Heart left ventricle (tissue), 13 donors: ENCODE results near the gene GRAMD4.

Experiments used
- POLR2A ChIP-seq, 2 donors: fragments of 450-650 bp; IDR thresholded peaks; one replicate each; pipeline ENCODE4 v1.6.1; 2017; ENCODE audit warnings: antibody characterized with exemption in 2 of 2, mild to moderate bottlenecking in 2 of 2, moderate library complexity in 2 of 2
- TF ChIP-seq, protein P1 (sequence below), 12 donors: fragments of 200-600 bp; sonication (generic) in 4 of 12; IDR thresholded peaks; one replicate each; pipeline versions ENCODE4 v1.5.0 to v1.8.0; 2018 to 2022; ENCODE audit warnings: antibody characterized with exemption in 12 of 12, mild to moderate bottlenecking in 5 of 12
- donor health status: ischemic (EF 13 %, LVEDD 7.1; RV severe dilation, severe dysfunction).
- donor health status: DM: no; HTN: yes; CAD: no.
- donor health status: DM: no; HTN: no; CAD: no.
- donor health status: ischemic (EF 25% LVEDD 6.9; RV normal size, moderate dysfunction).
- donor health status: ischemic (EF 25% LVEDD 5.7; RV mildly dilated, moderate dysfunction).
- donor health status: ischemic (EF 35%, LVEDD 5.7; RV mildly dilated, moderate dysfunction).
- donor health status: nonischemic (EF 11% LVEDD 7.7; RV severe dilation, severe dysfunction).
- donor health status: DM: yes; HTN: yes; CAD: no.
- donor health status: PGD.
- donor health status: ischemic (EF 29% LVEDD 5.4; RV normal size, mild dysfunction).
- donor health status: nonischemic (EF 23%, LVEDD 6.1; RV moderate dilation, normal function).

DNA sequence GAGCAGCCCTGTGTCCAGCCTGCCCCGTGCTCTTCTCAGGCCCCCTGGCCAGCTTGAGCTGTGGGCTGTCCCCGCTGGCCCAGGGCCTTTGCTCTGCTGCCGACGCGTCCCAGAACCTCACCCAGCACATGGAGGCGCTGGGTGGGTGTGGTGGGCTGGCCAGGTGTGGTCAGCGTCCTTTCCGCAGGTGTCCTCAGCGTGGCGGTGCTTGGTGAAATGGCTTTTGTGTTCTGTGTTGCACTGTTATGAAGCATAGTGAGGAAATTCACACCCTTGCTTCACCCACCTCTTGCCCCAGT is 37.4 kb downstream of the GRAMD4 start:
- TF ChIP-seq, protein P1, sequence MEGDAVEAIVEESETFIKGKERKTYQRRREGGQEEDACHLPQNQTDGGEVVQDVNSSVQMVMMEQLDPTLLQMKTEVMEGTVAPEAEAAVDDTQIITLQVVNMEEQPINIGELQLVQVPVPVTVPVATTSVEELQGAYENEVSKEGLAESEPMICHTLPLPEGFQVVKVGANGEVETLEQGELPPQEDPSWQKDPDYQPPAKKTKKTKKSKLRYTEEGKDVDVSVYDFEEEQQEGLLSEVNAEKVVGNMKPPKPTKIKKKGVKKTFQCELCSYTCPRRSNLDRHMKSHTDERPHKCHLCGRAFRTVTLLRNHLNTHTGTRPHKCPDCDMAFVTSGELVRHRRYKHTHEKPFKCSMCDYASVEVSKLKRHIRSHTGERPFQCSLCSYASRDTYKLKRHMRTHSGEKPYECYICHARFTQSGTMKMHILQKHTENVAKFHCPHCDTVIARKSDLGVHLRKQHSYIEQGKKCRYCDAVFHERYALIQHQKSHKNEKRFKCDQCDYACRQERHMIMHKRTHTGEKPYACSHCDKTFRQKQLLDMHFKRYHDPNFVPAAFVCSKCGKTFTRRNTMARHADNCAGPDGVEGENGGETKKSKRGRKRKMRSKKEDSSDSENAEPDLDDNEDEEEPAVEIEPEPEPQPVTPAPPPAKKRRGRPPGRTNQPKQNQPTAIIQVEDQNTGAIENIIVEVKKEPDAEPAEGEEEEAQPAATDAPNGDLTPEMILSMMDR (IDR thresholded peaks at IDR 0.05), result no peak
- no peak for TF ChIP-seq POLR2A (IDR thresholded peaks at IDR 0.05)
